HG03045 (cell line): ENCODE results near the gene TYRO3.
"Not testable (repeated sequence)": the region's sequence is repeated elsewhere in the genome, so short reads cannot be mapped to it uniquely, and the experiment has no call there.

Source experiments
- ATAC-seq: cut with Tn5 transposase; IDR thresholded peaks from one replicate; pipeline ENCODE4 v1.9.1; 2021; ENCODE audit warnings: mild to moderate bottlenecking, moderate library complexity; ENCODE audit not compliant: unreplicated experiment

Gene TYRO3

GRCh38 chr15:41572866-41573265 is 13.9 kb downstream of the TYRO3 start:
- ATAC-seq: no peak

GRCh38 chr15:41573396-41573795 is 14.4 kb downstream of the TYRO3 start:
- no peak for ATAC-seq

GRCh38 chr15:41574158-41574557 is 15.1 kb downstream of the TYRO3 start:
- ATAC-seq: no peak

- no peak for ATAC-seq
These were observed 16.3 kb downstream of the TYRO3 start for GRCh38 chr15:41575282-41575681.

GRCh38 chr15:41577863-41578735 is 19.1 kb downstream of the TYRO3 start:
- no peak for ATAC-seq

- ATAC-seq: no peak
These were observed 19.8 kb downstream of the TYRO3 start for GRCh38 chr15:41578736-41579383.

- no peak for ATAC-seq
These were observed 22.1 kb downstream of the TYRO3 start for GRCh38 chr15:41581110-41581509.

GRCh38 chr15:41583795-41584194 is 24.8 kb downstream of the TYRO3 start:
- no peak for ATAC-seq

GRCh38 chr15:41584636-41585126 is 25.7 kb downstream of the TYRO3 start:
- no peak for ATAC-seq

- no peak for ATAC-seq
These were observed 26.4 kb downstream of the TYRO3 start for GRCh38 chr15:41585127-41586047.

GRCh38 chr15:41586531-41587282 is 27.7 kb downstream of the TYRO3 start:
- ATAC-seq: not testable (repeated sequence)

- ATAC-seq: not testable (repeated sequence)
These were observed 30.0 kb downstream of the TYRO3 start for GRCh38 chr15:41589018-41589417.

- ATAC-seq: not testable (repeated sequence)
These were observed 30.6 kb downstream of the TYRO3 start for GRCh38 chr15:41589571-41589970.

GRCh38 chr15:41591217-41591616 is 32.2 kb downstream of the TYRO3 start:
- not testable (repeated sequence) for ATAC-seq

GRCh38 chr15:41592718-41593117 is 33.7 kb downstream of the TYRO3 start:
- ATAC-seq: not testable (repeated sequence)

GRCh38 chr15:41594801-41595746 is 36.1 kb downstream of the TYRO3 start:
- no peak for ATAC-seq

GRCh38 chr15:41596972-41597371 is 38.0 kb downstream of the TYRO3 start:
- ATAC-seq: no peak

- no peak for ATAC-seq
These were observed 38.8 kb downstream of the TYRO3 start for GRCh38 chr15:41597787-41598186.

GRCh38 chr15:41599061-41599460 is 40.0 kb downstream of the TYRO3 start:
- ATAC-seq: no peak
